Fibroblast of lung (primary cell): ENCODE results near the gene JAG1. TPM values are rescaled to one million over a fixed set of nuclear protein-coding genes. Genes with fewer than 3 reads are reported as not detected.

Source experiments
- DNase-seq, 2 donors: peaks; one replicate each; pipeline versions ENCODE4 v3.0.0 to v3.0.0-alpha.2; 2010; ENCODE audit warnings: low read depth in 2 of 2
- H2AFZ ChIP-seq: 2 replicates; pipeline ENCODE4 v1.5.1; 2012; ENCODE audit warnings: low read length, control low read depth, inconsistent platforms
- H3K27ac ChIP-seq: 2 replicates; pipeline ENCODE4 v1.5.1; 2011; ENCODE audit warnings: low read length, control low read depth; ENCODE audit not compliant: insufficient read depth
- H3K27me3 ChIP-seq: 2 replicates; pipeline ENCODE4 v1.5.1; 2011; ENCODE audit warnings: mild to moderate bottlenecking, low read length; ENCODE audit not compliant: control insufficient read depth, insufficient read depth
- H3K36me3 ChIP-seq: 2 replicates; pipeline ENCODE4 v1.5.1; 2011; ENCODE audit warnings: low read length; ENCODE audit not compliant: control insufficient read depth, insufficient read depth
- H3K4me1 ChIP-seq: 2 replicates; pipeline ENCODE4 v1.5.1; 2011; ENCODE audit warnings: low read length; ENCODE audit not compliant: control insufficient read depth, insufficient read depth; ENCODE audit errors: extremely low read depth
- H3K4me2 ChIP-seq: 2 replicates; pipeline ENCODE4 v1.5.1; 2011; ENCODE audit warnings: low read length, control low read depth; ENCODE audit not compliant: insufficient read depth; ENCODE audit errors: extremely low read depth
- H3K4me3 ChIP-seq, 4 experiments: fragments of 200-600 bp in 1 of 4; sonication (generic) in 1 of 4; replicated peaks in 1 of 4; 2 replicates each; pipeline ENCODE4 v1.5.1; 2011 to 2016; ENCODE audit warnings: low read length in 4 of 4, low read depth in 3 of 4, mild to moderate bottlenecking in 3 of 4, control low read depth in 2 of 4, inconsistent platforms in 1 of 4, mixed read lengths in 1 of 4; ENCODE audit not compliant: insufficient read depth in 1 of 4; ENCODE audit errors: control extremely low read depth in 1 of 4
- H3K79me2 ChIP-seq: 2 replicates; pipeline ENCODE4 v1.5.1; 2012; ENCODE audit warnings: mild to moderate bottlenecking, low read length, inconsistent platforms; ENCODE audit not compliant: control insufficient read depth, insufficient read depth
- H3K9ac ChIP-seq: 2 replicates; pipeline ENCODE4 v1.5.1; 2011; ENCODE audit warnings: mild to moderate bottlenecking, low read length, control low read depth; ENCODE audit not compliant: insufficient read depth
- H3K9me3 ChIP-seq: 2 replicates; pipeline ENCODE4 v1.5.1; 2012; ENCODE audit warnings: low read depth, low read length; ENCODE audit not compliant: control insufficient read depth, insufficient read depth
- H4K20me1 ChIP-seq: 2 replicates; pipeline ENCODE4 v1.5.1; 2011; ENCODE audit warnings: low read length; ENCODE audit not compliant: control insufficient read depth, insufficient read depth; ENCODE audit errors: extremely low read depth
- CTCF ChIP-seq, 2 donors: IDR thresholded peaks in 1 of 2; conservative IDR thresholded peaks in 1 of 2; 1 replicate in 1 of 2; 2 replicates in 1 of 2; pipeline ENCODE4 v1.5.1; 2011 to 2012; ENCODE audit warnings: low read length in 2 of 2, control low read depth in 1 of 2, inconsistent platforms in 1 of 2, low read depth in 1 of 2, mild to moderate bottlenecking in 1 of 2
- EZH2 ChIP-seq: IDR thresholded peaks from 2 replicates; pipeline ENCODE4 v1.5.1; 2012; ENCODE audit warnings: low read length, control low read depth, mild to moderate bottlenecking; ENCODE audit errors: missing control alignments
- polyA plus RNA-seq, 2 donors: library from polyadenylated mRNA; depleted of rRNA in 1 of 2; stranded (reverse) in 1 of 2; unstranded in 1 of 2; fragments of >200 nt; gene quantifications; 2 replicates each; pipeline ENCODE4 v1.2.1, GENCODE V29; 2011 to 2012; ENCODE audit warnings: missing spikeins in 1 of 2
- total RNA-seq: library from RNA; depleted of rRNA; stranded (reverse); fragments of >200 nt; gene quantifications from 2 replicates; pipeline ENCODE4 v1.2.1, GENCODE V29; 2014

The JAG1 gene
- total and polyA plus RNA-seq, 2 donors (not counting 1 experiment from before 2014, with no cell fraction given) = 16.3 to 57.3 TPM

GRCh38 chr20:10669843-10670446 lies 3.9 kb downstream of the JAG1 start:
- no peaks in the 10 kb centered on the region for H3K36me3 ChIP-seq
- TF ChIP-seq CTCF (conservative IDR thresholded peaks at IDR 0.05 in 1 of 2, IDR thresholded peaks at IDR 0.05 in 1 of 2; ENCODE audit: low read depth in 1 of 2, low read length in 2 of 2) (no peak), EZH2 (no peak)
- H3K4me3 ChIP-seq = peak overlapping the region in 2 of 4 experiments; percentile 78 to 94
- peaks cover 10% of the 10 kb centered on the region for H3K4me1 ChIP-seq
- no peak overlapping the region for H3K9ac ChIP-seq
- no peak for DNase-seq
- H3K27me3 ChIP-seq = no peaks in the 10 kb centered on the region
- no peaks in the 10 kb centered on the region for H4K20me1 ChIP-seq
- H3K9me3 ChIP-seq = no peaks in the 10 kb centered on the region
- peaks cover 14% of the 10 kb centered on the region for H3K79me2 ChIP-seq
- peak overlapping the region; percentile 90 for H3K4me2 ChIP-seq
- no peak overlapping the region for H3K27ac ChIP-seq
- H2AFZ ChIP-seq = no peak overlapping the region

- Histone ChIP-seq H3K4me1 (peaks cover 10% of the 10 kb centered on the region), H3K9ac (no peak overlapping the region), H4K20me1 (no peaks in the 10 kb centered on the region), H3K4me3 (no peak overlapping the region), H3K9me3 (no peaks in the 10 kb centered on the region), H3K79me2 (peaks cover 14% of the 10 kb centered on the region), H3K4me2 (no peak overlapping the region), H3K36me3 (no peaks in the 10 kb centered on the region), H2AFZ (no peak overlapping the region), H3K27ac (no peak overlapping the region), H3K27me3 (no peaks in the 10 kb centered on the region)
- no peak for DNase-seq
- TF ChIP-seq CTCF (conservative IDR thresholded peaks at IDR 0.05 in 1 of 2, IDR thresholded peaks at IDR 0.05 in 1 of 2; ENCODE audit: low read depth in 1 of 2, low read length in 2 of 2) (no peak), EZH2 (no peak)
These were observed 5.0 kb downstream of the JAG1 start for GRCh38 chr20:10668677-10669368.

- Histone ChIP-seq H3K79me2 (peaks cover 7% of the 10 kb centered on the region), H3K27ac (no peak overlapping the region), H3K4me2 (no peak overlapping the region), H4K20me1 (no peaks in the 10 kb centered on the region), H3K4me1 (peaks cover 10% of the 10 kb centered on the region), H3K4me3 (no peak overlapping the region), H3K9ac (no peak overlapping the region), H3K27me3 (no peaks in the 10 kb centered on the region), H3K36me3 (no peaks in the 10 kb centered on the region), H3K9me3 (no peaks in the 10 kb centered on the region), H2AFZ (no peak overlapping the region)
- no peak for DNase-seq
- TF ChIP-seq EZH2 (no peak), CTCF (conservative IDR thresholded peaks at IDR 0.05 in 1 of 2, IDR thresholded peaks at IDR 0.05 in 1 of 2; ENCODE audit: low read depth in 1 of 2, low read length in 2 of 2) (no peak)
These were observed 6.1 kb downstream of the JAG1 start for GRCh38 chr20:10667560-10668167.
